HG02798 (cell line): ENCODE measurements around the gene RTN4RL2.

Source experiments
- ATAC-seq: cut with Tn5 transposase; IDR thresholded peaks from one replicate; pipeline ENCODE4 v1.9.1; 2021; ENCODE audit warnings: mild to moderate bottlenecking; ENCODE audit not compliant: unreplicated experiment, poor library complexity

Gene RTN4RL2

GRCh38 chr11:57460022-57460757, at the start of gene RTN4RL2:
TSS of gene RTN4RL2 (plus strand) at chr11:57460528. CDS start at chr11:57460866, 338 bp downstream.
- peak; percentile 34 for ATAC-seq

DNA sequence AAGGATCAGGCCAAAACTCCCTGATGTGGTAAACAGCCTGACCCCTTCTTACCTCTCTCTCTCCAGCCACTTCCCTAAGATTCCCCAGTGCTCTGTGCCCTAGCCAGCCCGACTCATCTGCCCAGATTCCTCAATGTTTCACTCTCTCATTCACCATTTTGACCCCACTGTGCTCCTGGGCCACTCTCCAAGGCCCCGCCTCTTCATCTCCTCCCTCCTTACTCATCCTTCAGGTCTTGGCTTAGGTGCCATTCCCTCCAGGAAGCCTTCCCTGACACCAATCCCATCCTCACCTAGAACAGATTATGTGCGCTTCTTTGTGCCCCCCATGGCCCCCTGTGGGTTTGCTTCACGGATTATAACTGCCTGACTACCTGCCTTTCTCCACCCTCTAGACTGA, 46.6 kb upstream of the RTN4RL2 start:
- ATAC-seq = no peak

- no peak for ATAC-seq
Observed at GRCh38 chr11:57414612-57415212, 45.6 kb upstream of the RTN4RL2 start.

GRCh38 chr11:57416436-57416835, 43.9 kb upstream of the RTN4RL2 start:
- no peak for ATAC-seq

DNA sequence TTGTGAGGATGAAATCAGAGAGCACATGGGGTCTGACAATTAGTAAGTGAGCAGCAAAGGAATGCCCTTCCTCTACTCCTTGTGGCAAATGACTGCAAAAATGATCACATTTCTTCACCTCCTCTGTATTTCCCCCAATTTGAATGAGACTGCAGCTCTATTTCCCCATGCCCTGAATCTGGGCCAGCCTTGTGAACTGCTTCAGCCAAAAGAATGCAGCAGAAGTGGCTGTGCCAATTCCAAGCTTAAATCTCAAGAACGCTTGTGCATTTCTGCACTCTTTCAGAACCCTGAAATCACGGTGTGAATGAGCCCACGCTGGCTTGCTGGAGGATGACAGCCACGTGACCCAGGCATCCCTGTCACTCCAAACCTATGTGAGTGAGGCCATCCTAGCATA, 43.3 kb upstream of the RTN4RL2 start:
- no peak for ATAC-seq

- ATAC-seq = no peak
Observed at GRCh38 chr11:57418131-57418530, 42.2 kb upstream of the RTN4RL2 start.

DNA sequence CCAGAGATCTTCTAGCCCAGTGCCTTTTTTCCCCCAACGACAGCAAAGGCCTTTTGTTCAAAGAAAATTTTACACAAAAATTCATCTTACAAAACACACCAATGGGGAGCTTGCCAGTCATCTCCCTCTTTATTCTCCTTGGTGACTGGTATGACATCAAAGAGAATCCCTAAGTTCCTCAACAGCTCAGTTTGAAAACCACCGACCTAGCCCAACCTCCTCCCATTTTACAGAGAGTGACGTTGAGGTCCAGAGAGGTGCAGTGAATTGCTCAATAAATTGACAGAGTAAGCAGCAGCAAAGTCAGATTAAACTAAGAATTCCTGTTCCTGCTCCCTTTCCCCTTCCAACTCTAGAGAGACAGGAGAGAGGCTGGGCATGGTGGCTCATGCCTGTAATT, 41.2 kb upstream of the RTN4RL2 start:
- no peak for ATAC-seq

DNA sequence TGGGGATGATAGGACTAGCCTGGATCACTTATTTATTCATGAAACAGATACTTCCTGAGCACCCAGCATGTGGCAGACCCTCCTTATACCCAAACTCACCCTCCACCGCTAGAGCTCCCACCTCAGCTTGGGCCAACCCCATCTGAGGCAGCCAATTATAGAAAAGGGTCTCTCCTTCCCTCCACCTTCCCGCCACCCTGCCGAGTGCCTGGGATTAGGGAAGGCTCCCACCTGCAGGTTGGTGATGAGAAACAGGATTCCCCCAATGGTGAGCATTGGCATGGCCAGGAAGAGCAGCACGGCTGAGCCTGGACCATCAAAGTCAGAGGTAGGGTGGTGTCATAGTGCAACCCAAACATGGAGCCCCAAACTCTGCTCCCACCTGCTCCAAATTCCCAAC, 39.3 kb upstream of the RTN4RL2 start:
- ATAC-seq = no peak

- ATAC-seq = no peak
Observed at GRCh38 chr11:57421805-57422204, 38.5 kb upstream of the RTN4RL2 start.

- ATAC-seq = no peak
Observed at GRCh38 chr11:57422669-57423068, 37.7 kb upstream of the RTN4RL2 start.

DNA sequence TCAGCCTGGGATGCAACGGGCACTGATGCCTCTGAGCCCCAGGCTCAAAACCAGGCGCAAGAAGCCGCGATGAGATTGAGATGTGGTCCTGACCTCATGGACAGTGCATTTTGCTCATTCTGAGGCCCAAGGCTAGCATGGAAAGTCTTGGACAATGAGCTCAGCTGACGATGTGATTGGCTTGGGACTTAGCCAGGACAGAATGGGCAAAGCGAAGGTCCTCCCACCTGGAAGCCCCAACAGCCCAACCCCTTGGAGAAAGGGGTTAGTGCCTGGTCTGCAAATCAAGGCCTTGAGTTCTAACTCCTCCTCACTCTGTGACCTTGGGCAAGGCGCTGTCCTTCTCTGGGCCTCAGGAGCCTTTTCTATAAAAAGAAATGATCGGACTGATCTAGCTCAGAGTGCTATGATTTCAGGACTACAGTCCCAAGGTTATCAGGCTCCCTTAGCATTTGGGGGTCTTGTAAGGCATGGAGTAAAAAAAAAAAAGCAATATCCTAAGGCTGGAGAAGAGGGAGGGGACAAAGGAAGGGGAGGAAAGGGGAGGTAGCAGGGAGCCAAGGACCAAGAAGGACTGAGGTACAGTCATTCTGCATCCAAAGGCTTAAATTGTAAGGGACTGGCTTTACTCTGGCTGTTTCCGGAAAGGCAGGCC, 36.1 kb upstream of the RTN4RL2 start:
- no peak for ATAC-seq

- ATAC-seq = peak; percentile 89
Observed at GRCh38 chr11:57424792-57425564, 35.4 kb upstream of the RTN4RL2 start.

DNA sequence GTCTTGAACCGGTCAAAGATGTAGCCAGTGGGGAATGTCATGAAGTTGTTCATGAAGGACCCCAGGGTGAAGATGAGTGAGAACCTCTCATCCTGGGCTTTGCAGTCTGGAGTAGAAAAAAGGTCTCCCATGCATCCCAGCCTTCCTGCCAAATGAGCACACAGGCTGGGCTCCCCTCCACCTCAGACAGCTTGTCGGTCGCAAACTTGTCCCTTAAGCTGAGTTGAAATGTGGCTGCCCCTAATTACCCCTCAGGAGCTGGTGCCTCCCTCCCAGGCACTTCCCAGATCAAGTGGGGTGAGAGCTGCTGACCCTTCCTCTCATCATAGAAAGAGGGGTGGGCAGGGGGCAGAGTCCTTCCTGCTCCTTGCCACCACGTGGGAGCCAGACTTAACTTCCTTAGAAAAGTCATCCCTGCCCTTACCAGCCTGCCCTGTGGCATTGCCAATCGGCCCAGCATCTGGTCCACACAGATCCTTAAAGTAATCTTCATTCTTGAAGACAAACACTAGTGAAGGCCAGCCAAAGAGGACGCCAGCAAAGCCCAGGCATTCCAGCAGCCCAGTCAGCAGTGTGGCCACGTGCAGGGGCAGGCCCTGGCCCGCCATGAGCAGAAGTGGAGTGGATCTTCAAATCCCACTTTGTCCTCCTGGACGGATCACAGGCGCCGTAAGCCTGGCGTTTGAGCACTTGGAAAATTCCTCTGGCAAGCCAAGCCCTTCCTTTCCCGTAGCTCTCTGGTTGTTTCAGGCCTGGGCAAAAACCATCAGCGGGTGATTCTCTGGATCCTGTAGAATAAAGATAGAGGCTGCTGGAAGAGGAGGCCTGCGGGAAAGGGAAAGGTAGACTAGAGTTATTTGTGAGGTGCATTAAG, 34.5 kb upstream of the RTN4RL2 start:
- ATAC-seq = no peak

GRCh38 chr11:57426439-57426928, 33.8 kb upstream of the RTN4RL2 start:
- ATAC-seq = no peak

DNA sequence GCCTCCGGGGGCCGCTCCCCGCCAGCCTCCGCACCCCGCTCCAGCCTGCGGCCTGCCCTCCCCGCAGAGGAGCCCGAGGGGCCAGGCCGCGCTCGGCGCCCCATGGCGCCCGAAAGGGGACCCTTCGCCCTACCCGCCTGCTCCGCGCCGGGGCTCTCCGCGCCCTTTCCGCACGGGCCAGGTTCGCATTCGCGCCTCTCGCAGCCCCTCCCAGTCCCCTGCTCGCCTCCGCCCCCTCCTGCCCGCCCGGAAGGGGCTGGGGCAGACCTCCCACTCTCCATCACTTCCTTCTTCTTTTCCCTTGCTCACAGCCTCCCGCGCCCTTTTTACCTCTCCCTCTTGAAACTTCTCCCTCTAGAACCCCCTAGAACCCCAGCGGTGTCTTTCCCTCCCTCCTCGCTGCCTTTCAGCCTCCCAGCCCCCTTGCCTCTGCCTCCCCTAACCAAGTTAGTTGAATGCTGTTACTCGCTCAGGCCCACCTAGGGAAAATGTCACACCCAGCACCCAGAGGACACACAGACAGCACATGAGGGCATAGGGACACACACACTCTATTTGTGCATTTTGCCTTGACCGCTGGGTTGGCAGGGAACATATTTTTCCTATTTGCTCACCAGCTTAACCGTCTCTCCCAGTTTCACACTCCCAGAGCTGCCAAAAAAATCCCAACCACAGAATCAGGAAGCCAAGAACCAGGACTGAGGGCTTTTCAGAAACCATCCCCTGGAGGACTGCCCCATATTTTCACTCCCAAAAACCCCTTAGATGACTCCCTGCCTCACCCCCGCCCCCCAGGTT, 33.2 kb upstream of the RTN4RL2 start, which contains the start of gene SLC43A3:
TSS of gene SLC43A3 (minus strand) at position 193 of the 798 bp plus-strand sequence. CDS start 949 bp downstream, outside the sequence.
- peak; percentile 70 for ATAC-seq

GRCh38 chr11:57427727-57428082, 32.6 kb upstream of the RTN4RL2 start:
- ATAC-seq = no peak

DNA sequence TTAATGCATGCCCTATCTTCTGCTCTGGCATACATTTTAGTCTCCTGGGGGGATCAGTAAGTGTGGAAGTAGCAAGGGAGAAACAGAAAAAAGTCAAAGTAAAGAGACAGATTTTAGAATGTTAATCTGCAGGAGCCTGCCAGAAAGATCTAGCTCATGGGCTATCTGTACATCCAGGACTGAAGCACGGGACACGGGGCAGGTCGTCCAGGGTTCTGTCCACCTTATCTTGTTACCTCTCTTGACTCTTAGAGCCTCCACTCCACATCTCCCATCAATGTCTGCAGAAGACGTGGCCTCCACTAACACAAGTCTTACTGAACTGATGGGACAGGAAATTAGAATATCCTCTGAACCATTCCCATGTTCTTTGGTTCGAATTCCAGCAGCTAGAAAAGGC, 31.7 kb upstream of the RTN4RL2 start:
- no peak for ATAC-seq

GRCh38 chr11:57429946-57430345, 30.4 kb upstream of the RTN4RL2 start:
- ATAC-seq = no peak

DNA sequence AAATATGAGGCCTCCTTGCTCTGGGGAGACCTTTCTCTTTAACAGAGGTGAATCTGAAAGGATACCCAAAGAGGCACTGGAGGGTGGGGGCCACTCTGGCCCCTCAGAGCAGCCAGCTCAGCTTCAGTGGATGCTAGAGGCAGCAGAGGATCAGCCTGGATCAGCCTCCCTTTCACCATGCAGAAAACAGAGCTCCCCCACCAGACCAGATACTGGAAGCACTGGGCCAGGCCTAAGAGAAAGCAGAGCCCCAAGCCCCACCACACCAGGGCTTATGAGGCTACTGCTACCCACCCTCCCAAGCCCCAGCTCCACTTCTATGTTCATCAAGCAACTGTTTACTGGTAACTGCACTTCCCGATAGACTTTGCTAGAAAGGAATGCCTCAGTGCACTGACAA, 29.4 kb upstream of the RTN4RL2 start:
- ATAC-seq = no peak
